GM19324 (cell line): ENCODE results near the gene GPC6.

ENCODE experiments used
- ATAC-seq: cut with Tn5 transposase; IDR thresholded peaks from one replicate; pipeline ENCODE4 v1.9.1; 2021; ENCODE audit warnings: mild to moderate bottlenecking, moderate library complexity; ENCODE audit not compliant: unreplicated experiment, low FRiP score

GPC6 gene

DNA sequence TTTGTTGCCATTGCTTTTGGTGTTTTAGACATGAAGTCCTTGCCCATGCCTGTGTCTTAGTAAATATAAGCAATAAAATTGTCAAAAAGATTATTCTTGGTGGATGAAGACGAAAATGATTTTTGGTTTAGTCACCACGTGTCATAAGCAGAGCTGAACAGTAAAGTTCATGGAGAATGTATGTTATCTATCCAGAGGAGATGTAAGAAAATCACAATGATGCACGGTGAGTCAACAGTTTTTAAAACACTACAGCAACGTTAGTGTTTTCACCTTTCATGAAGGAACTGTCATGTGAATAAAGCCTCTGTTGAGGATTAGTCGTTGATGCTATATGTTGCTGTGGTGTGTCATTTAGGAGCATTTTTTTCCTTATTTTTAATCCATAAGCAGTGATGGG lies 137.6 kb downstream of the GPC6 start:
- no peak for ATAC-seq

DNA sequence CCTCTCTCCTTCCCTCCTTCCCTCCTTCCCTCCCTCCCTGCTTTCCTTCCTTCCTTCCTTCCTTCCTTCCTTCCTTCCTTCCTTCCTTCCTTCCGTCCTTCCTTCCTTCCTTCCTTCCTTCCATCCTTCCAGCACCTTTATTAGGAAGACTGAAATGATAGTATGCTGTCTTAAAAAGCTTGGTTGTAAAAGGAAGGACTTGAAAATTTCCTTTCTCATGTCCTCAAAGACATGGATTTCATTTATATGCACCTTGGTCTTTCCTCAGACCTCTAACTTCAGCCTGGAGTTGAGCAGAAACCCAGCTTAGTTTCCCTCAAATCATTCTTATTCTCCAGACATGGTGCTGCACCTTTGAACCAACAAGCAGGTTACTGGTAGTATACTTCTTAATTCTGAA lies 141.7 kb downstream of the GPC6 start:
- ATAC-seq: no peak

DNA sequence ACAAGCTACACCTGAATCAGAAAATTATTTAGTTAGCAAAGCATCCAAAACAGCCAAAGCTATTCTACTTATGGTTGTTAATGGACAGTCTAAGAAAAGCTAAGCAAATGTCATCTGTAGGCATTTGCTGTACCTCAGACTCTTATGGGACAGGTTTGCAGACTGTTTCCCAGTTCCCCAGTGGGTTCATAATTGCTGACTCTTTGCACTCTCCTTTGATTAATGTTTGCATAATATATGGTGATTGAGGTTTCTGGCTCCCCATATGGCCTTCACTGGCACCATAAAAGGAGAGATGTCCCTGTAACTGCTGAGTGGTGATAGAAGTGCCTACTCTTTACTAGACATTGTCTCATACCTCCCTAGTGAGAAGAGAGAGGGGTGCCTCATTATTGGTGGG lies 142.1 kb downstream of the GPC6 start:
- no peak for ATAC-seq

DNA sequence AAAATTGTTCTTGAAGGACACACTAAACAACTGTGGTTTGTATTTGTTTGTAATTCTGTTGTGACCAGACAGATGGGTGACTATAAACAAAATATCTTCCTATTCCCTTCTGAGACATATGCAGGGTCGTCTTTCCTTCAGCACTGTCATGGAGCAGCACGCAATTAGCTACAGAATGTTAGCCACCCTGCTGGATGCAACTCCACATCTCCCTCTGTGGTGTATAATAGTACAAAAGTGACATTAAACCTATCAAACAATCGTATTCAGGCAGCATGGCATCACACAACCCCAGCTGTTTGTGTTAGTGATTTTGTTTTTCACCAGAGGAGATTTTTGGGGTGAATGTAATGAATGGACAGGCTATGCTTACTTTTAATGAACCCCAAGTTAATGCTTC lies 146.2 kb downstream of the GPC6 start:
- no peak for ATAC-seq

- no peak for ATAC-seq
Observed at GRCh38 chr13:93375491-93375890, 148.9 kb downstream of the GPC6 start.

- ATAC-seq: no peak
Observed at GRCh38 chr13:93377196-93377595, 150.6 kb downstream of the GPC6 start.

DNA sequence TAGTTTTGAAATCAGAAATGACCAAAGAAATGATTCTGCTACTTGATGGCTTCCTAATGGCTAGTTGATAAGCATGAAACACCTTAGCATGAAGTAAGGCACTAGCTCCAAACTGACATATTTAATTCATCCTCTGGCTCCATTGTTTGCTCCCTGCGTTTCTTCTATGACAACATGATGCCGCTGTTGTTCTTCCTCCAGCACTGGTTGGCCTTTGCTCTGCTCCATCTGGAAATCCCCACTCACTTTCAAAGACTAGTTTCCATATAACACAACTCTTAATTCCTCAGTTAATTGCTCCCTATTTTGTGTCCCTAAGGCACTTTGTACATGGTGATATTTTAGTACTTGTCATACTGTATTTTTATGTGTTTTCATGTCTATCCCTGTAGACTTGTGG lies 151.6 kb downstream of the GPC6 start:
- no peak for ATAC-seq

DNA sequence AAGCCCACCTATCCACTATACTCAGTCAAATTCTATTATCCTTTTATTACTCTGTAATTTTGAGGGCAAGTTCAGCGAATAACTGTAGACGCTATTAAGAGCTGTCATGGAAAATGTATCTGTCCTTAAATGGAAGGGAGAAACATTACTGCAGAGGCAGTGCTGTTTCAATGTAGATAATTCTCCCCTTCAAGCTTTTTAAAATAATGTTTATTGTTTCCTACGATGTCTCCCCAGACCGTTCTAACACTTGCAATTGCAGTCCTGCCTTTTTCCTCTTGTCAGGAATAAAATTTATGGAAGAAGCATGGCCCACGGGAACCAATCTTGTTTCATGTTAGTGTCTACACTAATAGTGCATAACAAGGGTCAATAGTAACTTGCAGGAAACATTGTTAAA lies 159.5 kb downstream of the GPC6 start:
- ATAC-seq: no peak

- ATAC-seq: no peak
Observed at GRCh38 chr13:93388701-93389100, 162.1 kb downstream of the GPC6 start.

DNA sequence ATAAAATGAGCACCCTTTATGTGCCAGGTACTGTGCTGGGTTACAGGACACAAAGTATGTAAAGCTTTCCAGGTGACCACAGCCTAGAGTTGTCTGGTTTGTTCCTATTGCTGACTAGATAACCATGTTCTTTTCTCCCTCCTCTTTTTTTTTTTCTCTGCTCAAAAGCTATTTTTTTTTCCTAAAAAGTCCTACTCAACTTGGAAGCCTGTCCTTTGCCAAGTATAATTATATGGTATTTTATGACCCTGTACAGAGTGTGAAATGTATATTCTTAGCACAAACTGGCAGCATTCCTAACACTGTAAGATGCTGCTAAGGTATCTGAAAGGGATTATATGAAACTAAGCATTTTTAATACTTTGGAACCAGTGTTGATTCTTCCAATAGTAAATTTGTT lies 171.0 kb downstream of the GPC6 start:
- no peak for ATAC-seq

DNA sequence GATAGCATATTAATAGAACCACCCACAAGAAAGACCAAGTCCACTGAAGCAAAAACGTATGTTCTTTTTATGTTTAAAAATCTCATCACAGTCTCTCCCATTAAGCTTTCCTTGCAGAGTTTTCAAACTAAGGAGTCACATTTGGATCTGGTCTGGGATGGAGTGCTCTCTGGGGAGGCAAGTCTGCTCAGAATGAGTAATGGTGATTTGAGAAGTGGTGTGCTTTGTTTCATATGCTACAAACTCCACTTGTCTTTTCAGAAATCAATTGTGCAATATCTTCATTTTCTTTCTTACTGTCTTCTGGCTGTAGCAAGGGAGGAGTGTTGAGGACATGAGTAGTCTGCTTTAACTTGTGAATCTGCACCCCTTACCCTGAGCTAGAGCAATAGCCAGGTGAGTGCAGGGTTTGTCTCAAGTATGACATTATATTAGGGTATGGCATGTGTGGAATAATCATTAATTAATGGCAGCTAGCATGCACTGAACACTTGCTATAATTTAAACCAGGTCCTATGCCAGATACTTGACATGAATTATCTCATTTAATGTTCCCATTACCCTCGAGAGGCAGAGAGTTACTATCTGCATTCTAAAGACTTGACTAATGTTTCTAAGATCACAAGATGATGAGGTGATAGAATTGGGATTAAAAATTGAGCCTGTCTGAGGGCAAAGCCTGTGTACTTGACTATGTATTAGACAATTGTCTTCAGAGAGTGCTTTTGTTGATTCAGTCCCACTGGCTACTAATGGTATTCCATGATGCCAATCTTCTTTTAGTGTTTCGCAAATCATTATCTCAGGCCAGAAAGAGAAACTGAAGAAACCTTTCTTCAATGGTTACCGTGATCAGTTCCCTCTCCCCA lies 171.8 kb downstream of the GPC6 start:
- ATAC-seq: no peak

- ATAC-seq: no peak
Observed at GRCh38 chr13:93399212-93399611, 172.6 kb downstream of the GPC6 start.

GRCh38 chr13:93406136-93406535 lies 179.5 kb downstream of the GPC6 start:
- ATAC-seq: no peak

- ATAC-seq: no peak
Observed at GRCh38 chr13:93407551-93407950, 180.9 kb downstream of the GPC6 start.

GRCh38 chr13:93409001-93409400 lies 182.4 kb downstream of the GPC6 start:
- ATAC-seq: no peak

GRCh38 chr13:93409816-93410215 lies 183.2 kb downstream of the GPC6 start:
- ATAC-seq: no peak

DNA sequence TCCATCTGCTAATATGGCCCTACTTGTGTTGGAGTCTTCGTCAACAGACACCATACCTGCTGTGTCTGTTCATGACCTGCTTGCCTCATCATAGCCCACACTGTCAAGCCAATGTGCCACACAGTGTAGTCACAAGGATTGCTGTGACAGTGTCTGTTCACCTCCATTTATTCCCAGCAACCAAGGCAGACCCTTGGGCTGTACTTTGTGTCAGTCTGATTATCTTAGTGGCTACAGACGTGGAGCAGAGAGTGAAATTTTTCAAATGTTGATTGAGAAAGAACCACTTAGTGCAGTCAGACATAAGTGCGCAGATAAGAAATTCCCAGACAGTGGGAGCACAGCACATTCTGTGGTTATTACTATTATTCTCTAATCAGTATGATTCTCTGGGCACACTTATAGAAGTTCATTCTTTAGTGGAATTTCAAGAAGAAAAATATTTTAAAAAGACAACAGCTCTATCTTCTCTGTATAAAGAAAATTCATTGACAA lies 184.6 kb downstream of the GPC6 start:
- no peak for ATAC-seq

DNA sequence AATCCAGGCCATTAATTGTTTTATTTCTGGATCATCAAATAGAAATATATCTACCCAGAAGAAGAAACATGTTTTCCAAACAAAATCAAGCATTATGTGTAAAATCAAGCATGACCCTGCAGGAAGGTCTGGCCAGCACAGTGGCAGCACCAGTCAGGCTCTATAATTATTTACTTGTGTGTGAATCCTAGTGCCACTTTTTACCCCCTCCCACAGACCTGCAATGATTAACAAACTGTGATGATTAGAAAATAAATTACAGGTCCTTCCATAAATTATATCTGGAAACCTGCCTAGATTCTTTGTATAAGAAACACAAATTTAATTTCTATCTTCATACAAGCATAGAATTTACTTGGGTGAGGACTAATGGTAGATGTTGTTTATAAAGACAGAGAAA lies 186.1 kb downstream of the GPC6 start:
- no peak for ATAC-seq

DNA sequence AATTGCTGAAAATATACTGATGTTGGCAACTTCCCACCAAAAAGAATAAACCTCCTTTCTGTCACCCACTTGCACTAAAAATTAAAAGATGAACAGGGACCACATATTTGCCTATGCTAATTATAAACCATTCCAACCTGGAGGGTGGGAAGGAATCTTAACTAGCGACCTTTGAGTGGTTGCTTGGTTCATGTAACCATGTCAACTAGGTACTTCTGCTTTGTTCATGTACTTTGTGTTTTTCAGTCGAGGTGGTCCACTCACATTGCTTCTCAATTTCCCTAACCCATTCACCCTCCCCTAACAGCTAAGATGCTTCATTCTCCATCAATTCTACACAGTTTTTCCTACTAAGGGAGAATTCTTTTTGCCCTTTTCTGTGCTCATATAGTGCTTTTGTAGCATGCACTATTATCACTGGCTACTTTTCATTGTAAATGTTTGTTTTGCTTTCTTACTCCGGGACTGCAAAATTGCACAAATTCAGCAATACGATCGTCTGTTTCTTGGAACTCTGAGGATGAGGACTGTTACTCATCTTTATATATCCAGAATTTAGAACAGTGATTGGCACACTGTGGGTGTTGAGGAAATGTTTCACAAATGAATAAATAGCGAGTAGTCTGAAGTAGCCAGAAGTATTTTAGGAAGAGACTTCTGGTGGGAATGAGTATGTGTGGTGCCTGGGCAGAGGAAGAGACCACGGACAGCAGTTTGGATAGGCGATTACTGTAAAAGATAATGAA lies 187.5 kb downstream of the GPC6 start:
- no peak for ATAC-seq

DNA sequence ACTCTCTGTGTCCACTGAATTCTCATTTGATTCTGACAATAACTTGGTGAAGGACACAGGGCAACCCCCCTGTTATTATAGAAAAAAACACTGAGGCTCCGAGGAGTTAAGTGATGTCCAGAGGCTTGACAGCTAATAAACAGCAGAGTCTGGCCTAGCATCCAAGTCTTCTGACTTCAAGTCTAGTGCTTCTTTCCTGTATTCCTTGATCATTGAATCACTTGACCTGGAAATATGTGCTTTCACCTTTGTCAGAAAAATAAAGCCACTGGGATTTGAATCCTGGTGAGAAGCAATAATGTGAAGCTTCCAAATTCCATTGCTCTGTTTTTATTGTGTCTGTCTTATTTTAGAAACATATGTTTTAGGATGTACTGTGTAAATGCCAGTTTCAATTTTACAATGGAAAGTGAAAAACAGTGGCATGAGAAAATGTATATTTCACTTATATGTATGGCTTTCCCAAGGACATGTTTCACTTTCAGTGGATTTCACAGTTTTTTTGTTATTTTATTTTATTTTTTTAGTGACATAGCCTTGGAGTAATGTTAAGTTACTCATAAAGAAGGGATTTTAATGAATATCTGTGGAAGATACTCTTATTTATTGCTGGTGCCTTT lies 190.2 kb downstream of the GPC6 start:
- no peak for ATAC-seq

GRCh38 chr13:93418398-93418797 lies 191.8 kb downstream of the GPC6 start:
- no peak for ATAC-seq
